Measurements from ENCODE around the gene ENPP1. TPM values are rescaled to one million over a fixed set of nuclear protein-coding genes. Genes with fewer than 3 reads are reported as not detected.

The ENPP1 gene
- total and polyA plus RNA-seq, 2 donors (not counting 3 experiments of a cell fraction or from before 2014, with no cell fraction given), result 0.36 to 1.4 TPM

GRCh38 chr6:131846905-131847304 is 39.1 kb downstream of the ENPP1 start:
- intact Hi-C loops (cut with micrococcal nuclease) (no loop called here), dilution Hi-C loops (cut with MboI; ENCODE audit: extremely low pct_ligation_motif_present, low sequenced_read_pairs) (no loop called here)
- no peak overlapping the region for H2AFZ ChIP-seq (ENCODE audit: low read depth, low read length)
- BruUV-seq (replicated peaks), result no TSS peak
- ChIA-PET POLR2A (no interaction called here), CTCF (no interaction called here)
- no peaks in the 10 kb centered on the region for H3K79me2 ChIP-seq (ENCODE audit: control insufficient read depth, insufficient read depth, low read length)
- H3K9ac ChIP-seq (replicated peaks; ENCODE audit: extremely low read depth, insufficient read depth, low read length), result no peak overlapping the region
- no peak overlapping the region for H3K4me3 ChIP-seq (replicated peaks in 1 of 3; ENCODE audit: insufficient read depth in 1 of 3, low read depth in 1 of 3, low read length in 3 of 3)
- no peaks in the 10 kb centered on the region for H3K9me1 ChIP-seq (replicated peaks; ENCODE audit: control insufficient read depth, extremely low read depth, insufficient read depth, low read length)
- TF ChIP-seq GATA2 (IDR thresholded peaks at IDR 0.05; ENCODE audit: insufficient read depth, insufficient read length, low read depth, low read length), result no peak
- TF ChIP-seq FOS (IDR thresholded peaks at IDR 0.05; ENCODE audit: borderline replicate concordance, insufficient read depth, low read length), result no peak
- no peak for TF ChIP-seq POLR2AphosphoS5 (IDR thresholded peaks at IDR 0.05; ENCODE audit: insufficient read depth, low read depth, low read length)
- no peak for TF ChIP-seq POLR2A (IDR thresholded peaks at IDR 0.05; ENCODE audit: low read depth, low read length)
- TF ChIP-seq MAX (IDR thresholded peaks at IDR 0.05; ENCODE audit: insufficient read depth, insufficient read length), result no peak
- TF ChIP-seq JUN (IDR thresholded peaks at IDR 0.05; ENCODE audit: borderline replicate concordance, insufficient read depth, insufficient read length, low read depth), result no peak
- no peak for TF ChIP-seq MYC (IDR thresholded peaks at IDR 0.05; ENCODE audit: low read depth, low read length)
- no peak for TF ChIP-seq EZH2 (IDR thresholded peaks at IDR 0.05; ENCODE audit: borderline replicate concordance, low read depth, low read length, severe bottlenecking)
- TF ChIP-seq CTCF (IDR thresholded peaks at IDR 0.05; ENCODE audit: extremely low read depth in 1 of 2, insufficient read depth in 1 of 2, low read depth in 1 of 2, low read length in 2 of 2), result no peak
- H3K36me3 ChIP-seq (ENCODE audit: control insufficient read depth in 2 of 2, extremely low read depth in 1 of 2, insufficient read depth in 2 of 2, low read length in 2 of 2), result no peaks in the 10 kb centered on the region
- FAIRE-seq (no peak), DNase-seq (ENCODE audit: low read depth, low spot score) (no peak)
- no peaks in the 10 kb centered on the region for H3K4me1 ChIP-seq (ENCODE audit: control insufficient read depth, extremely low read depth, insufficient read depth, low read length)
- peaks cover 0 to 1% of the 10 kb centered on the region in 2 experiments for H3K27me3 ChIP-seq (ENCODE audit: control insufficient read depth in 2 of 2, insufficient read depth in 2 of 2, low read length in 2 of 2)
- H4K20me1 ChIP-seq (replicated peaks; ENCODE audit: control insufficient read depth, extremely low read depth, insufficient read depth, low read length), result no peaks in the 10 kb centered on the region
- H3K27ac ChIP-seq (ENCODE audit: insufficient read depth, low read depth, low read length), result no peak overlapping the region
- H3K9me3 ChIP-seq (replicated peaks; ENCODE audit: control insufficient read depth, insufficient read depth, low read length), result no peaks in the 10 kb centered on the region
- no peak overlapping the region for H3K4me2 ChIP-seq (ENCODE audit: insufficient read depth, low read length)
